ENCODE measurements around the gene HSPG2. TPM values are rescaled to one million over a fixed set of nuclear protein-coding genes. Genes with fewer than 3 reads are reported as not detected.

The HSPG2 gene
- total and polyA plus RNA-seq, 2 of the 8 experiments (the other 6 are each of a cell fraction or from before 2014, with no cell fraction given): 17.8 to 111 TPM

GRCh38 chr1:21904454-21904703 is 32.7 kb downstream of the HSPG2 start:
- no peak overlapping the region for H3K4me3 ChIP-seq (ENCODE audit: extremely low read depth in 1 of 4, insufficient read depth in 2 of 4, low read depth in 3 of 4, low read length in 4 of 4)
- H3K4me2 ChIP-seq (ENCODE audit: insufficient read depth in 1 of 2, low read depth in 2 of 2, low read length in 2 of 2): no peak overlapping the region
- H4K8ac ChIP-seq (ENCODE audit: extremely low read depth, insufficient read depth, low read length): no peak overlapping the region
- no peak overlapping the region for H3K14ac ChIP-seq (ENCODE audit: insufficient read length)
- no peak for FAIRE-seq
- DNase-seq (ENCODE audit: low read depth in 1 of 2, low spot score in 2 of 2): no peak
- H2AK5ac ChIP-seq (ENCODE audit: low read depth, low read length): no peak overlapping the region
- H3K56ac ChIP-seq (replicated peaks; ENCODE audit: insufficient read length, low read depth, low read length): no peak overlapping the region
- H3K18ac ChIP-seq (ENCODE audit: extremely low read depth, low read length): no peak overlapping the region
- H2BK12ac ChIP-seq (ENCODE audit: low read depth, low read length): no peak overlapping the region
- H4K20me1 ChIP-seq (replicated peaks in 1 of 2; ENCODE audit: control insufficient read depth in 1 of 2, insufficient read depth in 2 of 2, low read length in 2 of 2): peaks cover 3 to 6% of the 10 kb centered on the region in 2 experiments
- H3K27ac ChIP-seq (ENCODE audit: low read depth, low read length): 0 out of 2 replicates have a peak overlapping the region, but pooled peaks have one; percentile 5
- H3K9ac ChIP-seq (replicated peaks in 1 of 4; ENCODE audit: extremely low read depth in 1 of 4, low read depth in 3 of 4, low read length in 3 of 4): no peak overlapping the region
- no peak overlapping the region for H2AFZ ChIP-seq (ENCODE audit: low read length)
- no peaks in the 10 kb centered on the region; the same call in 1 of the 2 replicates for H3K79me1 ChIP-seq (ENCODE audit: low read depth, low read length)
- no peak overlapping the region for H2BK120ac ChIP-seq (replicated peaks; ENCODE audit: low read depth, low read length)
- H3K23ac ChIP-seq (ENCODE audit: insufficient read length): no peak overlapping the region
- 86% methylated on average over 5 of the region's 6 CpGs; no CpG with 5 or more reads in 1 of the 2 experiments for WGBS, 2 experiments (ENCODE audit: extremely low coverage in 1 of 2, insufficient coverage in 1 of 2, insufficient read length in 1 of 2, insufficient replicate concordance in 2 of 2, low coverage in 1 of 2, low lambda C conversion rate in 2 of 2, missing lambda C conversion rate in 1 of 2)
- peaks cover 2% of the 10 kb centered on the region for H3K23me2 ChIP-seq (ENCODE audit: low read depth, low read length)
- H2BK5ac ChIP-seq (ENCODE audit: low read depth, low read length): 0 out of 2 replicates have a peak overlapping the region, but pooled peaks have one; percentile 73
- H3K9me3 ChIP-seq (ENCODE audit: insufficient read depth in 2 of 2, low read depth in 1 of 2, low read length in 1 of 2): no peaks in the 10 kb centered on the region
- H4K5ac ChIP-seq (ENCODE audit: insufficient read length, low read depth, low read length): no peak overlapping the region
- no peak overlapping the region for H2BK15ac ChIP-seq (ENCODE audit: low read length)
- no peaks in the 10 kb centered on the region; a peak in 3 of 8 replicates for H3K36me3 ChIP-seq (ENCODE audit: control insufficient read depth in 2 of 4, insufficient read depth in 4 of 4, low read length in 3 of 4)
- CTCF ChIA-PET (ENCODE audit: partially characterized antibody): interaction anchor here (1.1 kb wide), 1 partner anchor 60 kb away, joined by 3 read pairs; no protein-coding TSS in a partner anchor
- no peaks in the 10 kb centered on the region for H3K27me3 ChIP-seq (replicated peaks in 1 of 4; ENCODE audit: control insufficient read depth in 3 of 4, extremely low read depth in 1 of 4, insufficient read depth in 3 of 4, low read length in 3 of 4)
- H3K79me2 ChIP-seq (ENCODE audit: control insufficient read depth in 1 of 2, insufficient read depth in 2 of 2, low read length in 2 of 2): no peaks in the 10 kb centered on the region; a peak in 1 of 4 replicates
- no peak overlapping the region for H2BK20ac ChIP-seq (ENCODE audit: low read length)
- H3K4me1 ChIP-seq (replicated peaks in 1 of 4; ENCODE audit: control insufficient read depth in 3 of 4, insufficient read depth in 4 of 4, low read length in 3 of 4): peaks cover under 1 to 9% (median 5%) of the 10 kb centered on the region in 4 experiments; a peak in 5 of 7 replicates
- no peak overlapping the region for H3K4ac ChIP-seq (replicated peaks; ENCODE audit: insufficient read length, low read depth, low read length)
- POLR2A ChIA-PET (ENCODE audit: partially characterized antibody): interaction anchor here (0.7 kb wide), 1 partner anchor 19 kb away, joined by 3 read pairs; no protein-coding TSS in a partner anchor
- H4K91ac ChIP-seq (replicated peaks; ENCODE audit: insufficient read length, low read length): no peak overlapping the region
- TF ChIP-seq RAD21 (IDR thresholded peaks at IDR 0.05 in 1 of 2, conservative IDR thresholded peaks at IDR 0.05 in 1 of 2; ENCODE audit: low read depth in 2 of 2, low read length in 2 of 2) (no peak), TCF12 (IDR thresholded peaks at IDR 0.05; ENCODE audit: low read depth, low read length) (no peak), CTCF (IDR thresholded peaks at IDR 0.05; ENCODE audit: control extremely low read depth in 1 of 3, insufficient read depth in 1 of 3, low read depth in 1 of 3, low read length in 3 of 3) (no peak), TBP (IDR thresholded peaks at IDR 0.05; ENCODE audit: low read depth, low read length) (no peak), POLR2A (IDR thresholded peaks at IDR 0.05; ENCODE audit: control extremely low read depth in 1 of 2, low read depth in 2 of 2, low read length in 2 of 2) (no peak), HDAC6 (IDR thresholded peaks at IDR 0.05; ENCODE audit: low read depth, low read length) (no peak), SP1 (IDR thresholded peaks at IDR 0.05; ENCODE audit: low read depth, low read length) (no peak), SIRT6 (IDR thresholded peaks at IDR 0.05; ENCODE audit: low read length) (no peak), YY1 (IDR thresholded peaks at IDR 0.05; ENCODE audit: low read depth, low read length) (no peak), CHD1 (IDR thresholded peaks at IDR 0.05; ENCODE audit: low read depth, low read length) (no peak), KDM4A (IDR thresholded peaks at IDR 0.05; ENCODE audit: low read depth, low read length, severe bottlenecking) (no peak)
